Skeletal muscle satellite cell (primary cell): ENCODE measurements around the gene B4GALT5.

Experiments
- H3K27me3 ChIP-seq: 2 replicates; pipeline ENCODE4 v1.7.0; 2013; ENCODE audit warnings: low read length; ENCODE audit not compliant: control insufficient read depth, insufficient read depth
- H3K36me3 ChIP-seq: 2 replicates; pipeline ENCODE4 v1.7.0; 2013; ENCODE audit warnings: mild to moderate bottlenecking, control low read depth, low read length; ENCODE audit not compliant: insufficient read depth
- H3K4me1 ChIP-seq: 2 replicates; pipeline ENCODE4 v1.7.0; 2013; ENCODE audit warnings: low read length; ENCODE audit not compliant: control insufficient read depth, insufficient read depth
- H3K4me2 ChIP-seq: 2 replicates; pipeline ENCODE4 v1.7.0; 2013; ENCODE audit warnings: mild to moderate bottlenecking, low read length
- H3K4me3 ChIP-seq: 2 replicates; pipeline ENCODE4 v1.7.0; 2013; ENCODE audit warnings: low read length
- H3K9ac ChIP-seq: 2 replicates; pipeline ENCODE4 v1.7.0; 2013; ENCODE audit warnings: mild to moderate bottlenecking, low read depth, low read length, moderate library complexity
- H3K9me3 ChIP-seq: replicated peaks from 2 replicates; pipeline ENCODE4 v1.7.0; 2013; ENCODE audit warnings: mild to moderate bottlenecking, control low read depth, low read length

The B4GALT5 gene

DNA sequence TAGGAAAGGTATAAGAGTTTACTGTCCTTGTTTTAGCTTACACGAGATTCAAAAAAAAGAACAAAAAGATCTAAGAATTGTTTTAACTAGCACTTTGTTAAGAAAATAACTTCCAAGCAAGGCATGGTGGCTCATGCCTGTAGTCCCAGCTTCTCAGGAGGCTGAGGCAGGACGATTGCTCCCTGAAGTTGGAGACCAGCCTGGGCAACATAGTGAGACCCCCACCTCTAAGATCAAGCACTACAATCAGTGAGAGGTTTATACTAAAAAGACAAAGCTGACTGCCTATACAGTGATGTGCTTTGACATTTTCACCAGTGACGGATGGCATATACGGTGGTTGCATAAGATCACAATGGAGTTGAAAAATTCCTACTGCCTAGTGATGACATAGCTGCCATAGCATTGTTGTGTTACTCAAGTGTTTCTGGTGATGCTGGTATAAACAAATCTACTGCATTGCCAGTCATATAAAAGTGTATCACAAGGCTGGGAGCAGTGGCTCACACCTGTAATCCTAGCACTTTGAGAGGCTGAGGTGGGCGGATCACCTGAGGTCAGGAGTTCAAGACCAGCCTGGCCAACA, 68.6 kb downstream of the B4GALT5 start:
- no peaks in the 10 kb centered on the region for H3K9me3 ChIP-seq
- no peak overlapping the region for H3K4me2 ChIP-seq
- H3K9ac ChIP-seq: no peak overlapping the region
- peaks cover 12% of the 10 kb centered on the region for H3K4me1 ChIP-seq
- H3K36me3 ChIP-seq: peaks cover 54% of the 10 kb centered on the region
- H3K4me3 ChIP-seq: no peak overlapping the region
- H3K27me3 ChIP-seq: no peaks in the 10 kb centered on the region

DNA sequence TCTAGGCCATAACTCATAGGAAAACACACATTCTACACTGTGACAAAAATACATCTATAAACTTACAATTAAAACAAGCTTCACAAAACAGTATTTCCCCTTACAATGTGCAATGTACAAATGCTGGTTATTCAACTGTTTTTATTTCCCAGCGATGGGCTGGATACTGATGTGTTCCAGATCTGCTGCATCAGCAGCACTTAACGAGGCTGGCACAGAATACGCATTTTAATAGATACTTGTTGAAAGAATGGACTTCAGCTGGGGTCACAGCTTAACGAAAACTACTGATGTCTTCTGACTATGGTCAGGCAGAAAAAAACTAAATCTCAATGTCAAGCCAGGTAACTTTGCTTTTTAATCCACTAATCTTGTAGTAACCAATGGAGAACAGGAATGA, 70.9 kb downstream of the B4GALT5 start:
- Histone ChIP-seq H3K27me3 (no peaks in the 10 kb centered on the region), H3K4me1 (peaks cover 9% of the 10 kb centered on the region), H3K4me2 (no peak overlapping the region), H3K9me3 (no peaks in the 10 kb centered on the region), H3K9ac (no peak overlapping the region), H3K36me3 (peaks cover 63% of the 10 kb centered on the region), H3K4me3 (no peak overlapping the region)

GRCh38 chr20:49641683-49642656, 71.7 kb downstream of the B4GALT5 start:
- Histone ChIP-seq H3K36me3 (peaks cover 66% of the 10 kb centered on the region), H3K9ac (no peak overlapping the region)

GRCh38 chr20:49637046-49637637, 76.5 kb downstream of the B4GALT5 start:
- no peaks in the 10 kb centered on the region for H3K27me3 ChIP-seq
- H3K4me1 ChIP-seq: no peaks in the 10 kb centered on the region
- no peak overlapping the region for H3K9ac ChIP-seq
- H3K4me3 ChIP-seq: no peak overlapping the region
- H3K4me2 ChIP-seq: no peak overlapping the region
- H3K9me3 ChIP-seq: no peaks in the 10 kb centered on the region
- peaks cover 55% of the 10 kb centered on the region for H3K36me3 ChIP-seq

More at GRCh38 chr20:49641683-49642656, 71.7 kb downstream of the B4GALT5 start:
- Histone ChIP-seq H3K27me3 (no peaks in the 10 kb centered on the region), H3K4me3 (no peak overlapping the region), H3K4me1 (peaks cover 7% of the 10 kb centered on the region), H3K9me3 (no peaks in the 10 kb centered on the region), H3K4me2 (no peak overlapping the region)

DNA sequence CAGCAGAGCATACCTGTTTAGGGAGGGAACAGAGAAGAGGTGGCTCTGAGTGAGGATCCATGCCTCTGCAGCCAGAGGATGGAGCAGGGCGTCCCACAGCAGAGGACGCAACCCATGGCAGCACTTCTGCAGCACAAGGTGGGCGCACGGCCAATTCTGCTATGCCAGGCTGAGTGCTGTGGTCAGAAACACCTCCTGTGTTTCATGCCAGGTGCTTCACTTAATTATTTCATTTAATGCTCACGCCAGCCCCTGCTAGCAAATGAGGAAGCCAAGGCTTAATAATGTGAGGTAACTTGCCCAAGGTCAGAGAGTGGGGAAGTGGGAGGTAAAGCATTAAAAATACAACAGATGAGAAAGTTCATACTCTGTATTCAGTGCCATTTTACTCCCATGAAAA, 77.2 kb downstream of the B4GALT5 start:
- no peak overlapping the region for H3K9ac ChIP-seq
- no peak overlapping the region for H3K4me2 ChIP-seq
- no peaks in the 10 kb centered on the region for H3K27me3 ChIP-seq
- no peak overlapping the region for H3K4me3 ChIP-seq
- H3K36me3 ChIP-seq: peaks cover 48% of the 10 kb centered on the region
- H3K9me3 ChIP-seq: no peaks in the 10 kb centered on the region
- no peaks in the 10 kb centered on the region for H3K4me1 ChIP-seq

GRCh38 chr20:49635866-49636265, 77.8 kb downstream of the B4GALT5 start:
- H3K36me3 ChIP-seq: peaks cover 42% of the 10 kb centered on the region
- H3K9ac ChIP-seq: no peak overlapping the region
- H3K27me3 ChIP-seq: no peaks in the 10 kb centered on the region
- H3K9me3 ChIP-seq: no peaks in the 10 kb centered on the region
- no peak overlapping the region for H3K4me2 ChIP-seq
- no peak overlapping the region for H3K4me3 ChIP-seq
- H3K4me1 ChIP-seq: no peaks in the 10 kb centered on the region

GRCh38 chr20:49635166-49635565, 78.5 kb downstream of the B4GALT5 start:
- H3K27me3 ChIP-seq: no peaks in the 10 kb centered on the region
- no peak overlapping the region for H3K4me2 ChIP-seq
- H3K9me3 ChIP-seq: no peaks in the 10 kb centered on the region
- H3K36me3 ChIP-seq: peaks cover 36% of the 10 kb centered on the region
- no peak overlapping the region for H3K9ac ChIP-seq
- H3K4me3 ChIP-seq: no peak overlapping the region
- no peaks in the 10 kb centered on the region for H3K4me1 ChIP-seq

DNA sequence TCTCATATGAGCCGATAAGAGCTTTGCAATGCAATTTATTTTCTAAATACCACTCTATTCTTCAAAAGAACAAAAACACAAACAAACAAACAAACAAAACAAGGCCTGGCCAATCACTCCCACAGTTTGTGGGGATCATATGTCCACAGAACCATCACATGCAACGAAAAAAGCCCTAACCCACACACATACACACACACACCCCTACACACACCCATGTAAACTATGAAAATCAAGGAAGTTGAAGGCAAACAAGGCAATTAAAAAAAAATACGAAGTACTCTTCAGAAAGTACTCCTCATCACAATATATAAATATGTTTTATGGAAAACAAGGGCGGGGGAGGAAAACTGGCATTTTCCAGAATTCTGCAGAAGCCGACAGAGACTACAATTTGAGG, 79.6 kb downstream of the B4GALT5 start:
- Histone ChIP-seq H3K4me2 (no peak overlapping the region), H3K36me3 (peaks cover 30% of the 10 kb centered on the region), H3K4me1 (no peaks in the 10 kb centered on the region), H3K9me3 (no peaks in the 10 kb centered on the region), H3K27me3 (no peaks in the 10 kb centered on the region), H3K4me3 (no peak overlapping the region), H3K9ac (no peak overlapping the region)

DNA sequence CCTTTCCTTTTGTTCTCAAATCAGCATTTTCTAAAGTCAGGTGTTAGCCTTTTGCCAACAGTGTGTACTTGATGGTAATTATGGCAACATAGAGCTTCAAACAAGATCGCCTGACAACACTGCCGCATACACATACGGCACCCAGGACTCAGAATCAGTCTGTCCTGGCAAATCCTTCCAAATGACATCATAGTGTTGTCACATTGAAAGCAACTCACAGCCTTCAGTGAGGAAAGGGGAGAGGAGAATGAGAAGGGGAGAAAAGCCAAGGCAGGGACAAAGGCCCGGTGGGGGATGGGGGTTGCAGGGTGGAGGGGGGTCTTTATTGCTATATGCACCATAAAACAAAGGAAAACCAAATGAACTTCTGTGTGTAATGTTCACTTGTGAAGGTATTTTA, 80.0 kb downstream of the B4GALT5 start:
- Histone ChIP-seq H3K9me3 (no peaks in the 10 kb centered on the region), H3K4me1 (no peaks in the 10 kb centered on the region), H3K9ac (no peak overlapping the region), H3K4me2 (no peak overlapping the region), H3K4me3 (no peak overlapping the region), H3K36me3 (peaks cover 30% of the 10 kb centered on the region), H3K27me3 (no peaks in the 10 kb centered on the region)

DNA sequence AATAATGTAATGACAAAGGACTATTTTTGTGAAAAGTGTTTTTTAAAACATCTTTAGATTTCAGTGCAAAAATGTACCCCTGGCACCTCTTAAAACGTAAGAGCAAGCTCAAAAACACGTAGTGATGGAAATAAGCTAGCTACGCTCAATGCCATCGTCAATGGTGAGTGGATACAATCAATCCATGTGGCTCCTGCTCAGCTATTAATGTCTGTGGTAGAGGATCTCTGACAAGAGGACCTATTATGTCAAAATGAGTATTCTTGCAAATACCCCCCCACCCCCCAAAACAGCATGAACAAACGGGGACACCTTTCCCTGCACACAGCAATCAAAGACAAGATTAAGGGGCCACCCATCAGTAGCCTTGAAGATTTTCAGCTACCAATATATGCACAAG, 80.7 kb downstream of the B4GALT5 start:
- peaks cover 28% of the 10 kb centered on the region for H3K36me3 ChIP-seq
- no peak overlapping the region for H3K4me2 ChIP-seq
- H3K9me3 ChIP-seq: no peaks in the 10 kb centered on the region
- H3K9ac ChIP-seq: no peak overlapping the region
- no peaks in the 10 kb centered on the region for H3K27me3 ChIP-seq
- H3K4me1 ChIP-seq: no peaks in the 10 kb centered on the region
- H3K4me3 ChIP-seq: no peak overlapping the region

DNA sequence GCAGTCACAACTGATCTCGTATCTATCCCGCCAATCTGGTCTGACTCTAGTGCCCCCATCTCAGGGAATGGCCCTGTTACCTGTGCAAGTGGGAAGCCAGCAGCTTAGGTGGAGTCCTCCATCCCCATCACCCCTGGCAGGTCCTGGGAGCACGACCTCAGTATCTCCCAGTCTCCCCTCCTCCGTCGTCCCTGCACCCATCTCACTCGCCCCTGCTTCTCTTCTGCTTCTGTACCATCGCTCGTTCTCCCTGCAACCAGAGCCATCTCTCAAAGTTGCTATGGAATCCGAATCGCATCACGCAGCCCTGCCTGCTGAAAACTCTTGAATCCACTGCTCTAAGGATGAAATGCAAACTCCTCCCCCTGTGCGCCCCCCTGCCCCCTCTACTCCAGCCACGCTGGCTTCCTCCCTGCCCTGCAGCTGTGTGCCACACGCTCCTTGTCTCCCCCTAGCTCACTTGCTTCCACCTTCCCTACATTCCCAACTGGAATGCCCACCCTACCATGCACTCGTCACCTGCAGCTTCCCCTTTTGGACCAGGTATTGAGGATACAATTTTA, 81.7 kb downstream of the B4GALT5 start:
- no peak overlapping the region for H3K4me3 ChIP-seq
- no peak overlapping the region for H3K9ac ChIP-seq
- H3K4me2 ChIP-seq: no peak overlapping the region
- peaks cover 22% of the 10 kb centered on the region for H3K36me3 ChIP-seq
- no peaks in the 10 kb centered on the region for H3K4me1 ChIP-seq
- H3K27me3 ChIP-seq: no peaks in the 10 kb centered on the region
- no peaks in the 10 kb centered on the region for H3K9me3 ChIP-seq
